Measurements from ENCODE around the gene FAM162B. TPM values are rescaled to one million over a fixed set of nuclear protein-coding genes. Genes with fewer than 3 reads are reported as not detected.
A peak's percentile ranks its signal among the peaks of the same experiment; 100 is the strongest.

FAM162B gene
- total and polyA plus RNA-seq, 11 donors: 2.7 to 8.9 (median 3.5) TPM

- Histone ChIP-seq H3K4me3 (no peak overlapping the region), H3K27ac (no peak overlapping the region), H3K9me3 (no peaks in the 10 kb centered on the region), H3K27me3 (no peaks in the 10 kb centered on the region), H3K4me1 (peaks cover 0 to 2% (median 0%) of the 10 kb centered on the region in 12 donors), H3K36me3 (no peaks in the 10 kb centered on the region)
- 61 to 65% (median 63%) methylated on average over 1 of the region's 1 CpG for WGBS, 4 donors
- intact Hi-C loops (cut with DNase I): loop anchor here in 2 of 10 donors (10.0 kb wide), 1 partner anchor 541 kb away; no protein-coding TSS in a partner anchor
- DNase-seq (no peak), ATAC-seq (no peak)
- TF ChIP-seq CTCF (IDR thresholded peaks at IDR 0.05): no peak
Measured at GRCh38 chr6:116773886-116774285, 8.4 kb upstream of the FAM162B start.

- peaks cover 0 to 2% (median 0%) of the 10 kb centered on the region in 12 donors for H3K4me1 ChIP-seq
- TF ChIP-seq CTCF (IDR thresholded peaks at IDR 0.05) (no peak), POLR2A (IDR thresholded peaks at IDR 0.05) (no peak)
- peaks cover 0 to 3% (median 0%) of the 10 kb centered on the region in 9 donors for H3K27me3 ChIP-seq
- no peak overlapping the region for H3K27ac ChIP-seq
- H3K4me3 ChIP-seq: no peak overlapping the region
- H3K36me3 ChIP-seq: no peaks in the 10 kb centered on the region
- intact Hi-C loops (cut with DNase I): loop anchor here in 2 of 10 donors (10.0 kb wide), 1 partner anchor 542 kb away; no protein-coding TSS in a partner anchor
- H3K9me3 ChIP-seq: no peaks in the 10 kb centered on the region
- no peak for DNase-seq
- no peak for ATAC-seq
- 58 to 76% (median 67%) methylated on average over 1 of the region's 1 CpG for WGBS, 4 donors
Measured at GRCh38 chr6:116772450-116772849, 6.9 kb upstream of the FAM162B start.

- 52 to 68% (median 58%) methylated on average over 2 of the region's 2 CpGs for WGBS, 4 donors
- Histone ChIP-seq H3K27me3 (peaks cover 0 to 49% (median 19%) of the 10 kb centered on the region in 9 donors), H3K36me3 (no peaks in the 10 kb centered on the region), H3K4me3 (no peak overlapping the region), H3K9me3 (no peaks in the 10 kb centered on the region), H3K27ac (peak overlapping the region in 2 of 12 donors; percentile 15 to 18), H3K4me1 (peaks cover 0 to 25% (median 6%) of the 10 kb centered on the region in 12 donors)
- intact Hi-C loops (cut with DNase I): no loop called here
- TF ChIP-seq POLR2A (IDR thresholded peaks at IDR 0.05) (no peak), CTCF (IDR thresholded peaks at IDR 0.05) (no peak)
- DNase-seq (no peak), ATAC-seq (peak in 2 of 4 donors; percentile 44 to 51)
Measured at GRCh38 chr6:116767715-116768114, 2.2 kb upstream of the FAM162B start.

GRCh38 chr6:116766506-116767176, 1.1 kb upstream of the FAM162B start:
- no peak for TF ChIP-seq POLR2A (IDR thresholded peaks at IDR 0.05)
- no peak for TF ChIP-seq CTCF (IDR thresholded peaks at IDR 0.05)
- peak overlapping the region in 6 of 12 donors; percentile 1 to 54 (median 20) for H3K27ac ChIP-seq
- no peaks in the 10 kb centered on the region for H3K36me3 ChIP-seq
- intact Hi-C loops (cut with DNase I): no loop called here
- no peaks in the 10 kb centered on the region for H3K9me3 ChIP-seq
- WGBS, 4 donors: 74 to 80% (median 77%) methylated on average over 5 of the region's 5 CpGs
- H3K4me3 ChIP-seq: no peak overlapping the region
- ATAC-seq (no peak), DNase-seq (no peak)
- H3K27me3 ChIP-seq: peaks cover 0 to 57% (median 19%) of the 10 kb centered on the region in 9 donors
- H3K4me1 ChIP-seq: peaks cover 0 to 25% (median 6%) of the 10 kb centered on the region in 12 donors
